ENCODE results near the gene GNL2. TPM values are rescaled to one million over a fixed set of nuclear protein-coding genes. Genes with fewer than 3 reads are reported as not detected.

GNL2 gene
- total RNA-seq, 1 experiment from 2014 or later, result 121 TPM

- Histone ChIP-seq H3K4me3 (ENCODE audit: low read depth, low read length, poor library complexity, severe bottlenecking) (no peak overlapping the region), H3K27me3 (replicated peaks; ENCODE audit: insufficient read depth, low read depth, low read length, poor library complexity) (no peaks in the 10 kb centered on the region), H3K36me3 (ENCODE audit: insufficient read depth, low read length, poor library complexity, severe bottlenecking) (peaks cover 85% of the 10 kb centered on the region), H3K9me3 (ENCODE audit: low read depth, low read length, poor library complexity, severe bottlenecking) (no peaks in the 10 kb centered on the region), H3K27ac (ENCODE audit: low read depth, low read length, poor library complexity, severe bottlenecking) (no peak overlapping the region), H3K4me1 (ENCODE audit: insufficient read depth, low read length, poor library complexity, severe bottlenecking) (no peaks in the 10 kb centered on the region)
- POLR2A ChIA-PET (ENCODE audit: low non-redundant PET), result interaction anchor here (0.7 kb wide), 1 partner anchor 9 kb away, joined by 3 read pairs; no protein-coding TSS in a partner anchor
- CTCF ChIA-PET, result interaction anchor here (0.6 kb wide), 1 partner anchor 80 kb away, joined by 5 read pairs; no protein-coding TSS in a partner anchor
- BruUV-seq (replicated peaks), result no TSS peak
- TF ChIP-seq EZH2 (IDR thresholded peaks at IDR 0.05; ENCODE audit: borderline replicate concordance, low read depth, low read length, poor library complexity, severe bottlenecking), result no peak
- TF ChIP-seq CTCF (conservative IDR thresholded peaks at IDR 0.05; ENCODE audit: low read depth, low read length), result no peak
- DNase-seq (ENCODE audit: low spot score), result no peak
- intact Hi-C loops (cut with micrococcal nuclease; ENCODE audit: unreplicated experiment), result no loop called here
These were observed 20.8 kb downstream of the GNL2 start for GRCh38 chr1:37574834-37575480.

- Histone ChIP-seq H3K9me3 (ENCODE audit: low read depth, low read length, poor library complexity, severe bottlenecking) (no peaks in the 10 kb centered on the region), H3K36me3 (ENCODE audit: insufficient read depth, low read length, poor library complexity, severe bottlenecking) (peaks cover 92% of the 10 kb centered on the region), H3K27me3 (replicated peaks; ENCODE audit: insufficient read depth, low read depth, low read length, poor library complexity) (no peaks in the 10 kb centered on the region), H3K4me1 (ENCODE audit: insufficient read depth, low read length, poor library complexity, severe bottlenecking) (no peaks in the 10 kb centered on the region), H3K4me3 (ENCODE audit: low read depth, low read length, poor library complexity, severe bottlenecking) (no peak overlapping the region), H3K27ac (ENCODE audit: low read depth, low read length, poor library complexity, severe bottlenecking) (no peak overlapping the region)
- CTCF ChIA-PET, result no interaction called here
- no TSS peak for BruUV-seq (replicated peaks)
- intact Hi-C loops (cut with micrococcal nuclease; ENCODE audit: unreplicated experiment), result no loop called here
- TF ChIP-seq EZH2 (IDR thresholded peaks at IDR 0.05; ENCODE audit: borderline replicate concordance, low read depth, low read length, poor library complexity, severe bottlenecking) (no peak), CTCF (conservative IDR thresholded peaks at IDR 0.05; ENCODE audit: low read depth, low read length) (no peak)
- POLR2A ChIA-PET (ENCODE audit: low non-redundant PET), result no interaction called here
- no peak for DNase-seq (ENCODE audit: low spot score)
These were observed 25.0 kb downstream of the GNL2 start for GRCh38 chr1:37570528-37571334.

- no peaks in the 10 kb centered on the region for H3K4me1 ChIP-seq (ENCODE audit: insufficient read depth, low read length, poor library complexity, severe bottlenecking)
- no peak overlapping the region for H3K27ac ChIP-seq (ENCODE audit: low read depth, low read length, poor library complexity, severe bottlenecking)
- intact Hi-C loops (cut with micrococcal nuclease; ENCODE audit: unreplicated experiment), result no loop called here
- H3K9me3 ChIP-seq (ENCODE audit: low read depth, low read length, poor library complexity, severe bottlenecking), result no peaks in the 10 kb centered on the region
- no peak overlapping the region for H3K4me3 ChIP-seq (ENCODE audit: low read depth, low read length, poor library complexity, severe bottlenecking)
- H3K36me3 ChIP-seq (ENCODE audit: insufficient read depth, low read length, poor library complexity, severe bottlenecking), result peaks cover 68% of the 10 kb centered on the region
- BruUV-seq (replicated peaks), result no TSS peak
- H3K27me3 ChIP-seq (replicated peaks; ENCODE audit: insufficient read depth, low read depth, low read length, poor library complexity), result no peaks in the 10 kb centered on the region
- ChIA-PET CTCF (no interaction called here), POLR2A (ENCODE audit: low non-redundant PET) (no interaction called here)
- TF ChIP-seq EZH2 (IDR thresholded peaks at IDR 0.05; ENCODE audit: borderline replicate concordance, low read depth, low read length, poor library complexity, severe bottlenecking) (no peak), CTCF (conservative IDR thresholded peaks at IDR 0.05; ENCODE audit: low read depth, low read length) (no peak)
- no peak for DNase-seq (ENCODE audit: low spot score)
These were observed 28.7 kb downstream of the GNL2 start for GRCh38 chr1:37567023-37567422.

Measured in A673 (cell line).